C1 segment of cervical spinal cord (tissue), 14 donors: ENCODE data around the gene HTT.

Experiments
- DNase-seq, 14 donors: peaks; one replicate each; lab custom pipeline; 2025; lab: John Stamatoyannopoulos, UW

Gene HTT

GRCh38 chr4:3200423-3201090 lies 126.1 kb downstream of the HTT start:
- DNase-seq: no peak

- DNase-seq: no peak
Observed at GRCh38 chr4:3201718-3202702, 127.5 kb downstream of the HTT start.

- no peak for DNase-seq
Observed at GRCh38 chr4:3202836-3203820, 128.6 kb downstream of the HTT start.

- peak in 1 of 14 donors; percentile 26 for DNase-seq
Observed at GRCh38 chr4:3203971-3204431, 129.5 kb downstream of the HTT start.

- no peak for DNase-seq
Observed at GRCh38 chr4:3205995-3206394, 131.5 kb downstream of the HTT start.

- no peak for DNase-seq
Observed at GRCh38 chr4:3206439-3207100, 132.1 kb downstream of the HTT start.

GRCh38 chr4:3207531-3208037 lies 133.1 kb downstream of the HTT start:
- no peak for DNase-seq

- DNase-seq: no peak
Observed at GRCh38 chr4:3208826-3209225, 134.3 kb downstream of the HTT start.

- DNase-seq: no peak
Observed at GRCh38 chr4:3209551-3210325, 135.3 kb downstream of the HTT start.

- DNase-seq: no peak
Observed at GRCh38 chr4:3210467-3210866, 136.0 kb downstream of the HTT start.

GRCh38 chr4:3211866-3212265 lies 137.4 kb downstream of the HTT start:
- DNase-seq: no peak

GRCh38 chr4:3212391-3213105 lies 138.1 kb downstream of the HTT start:
- DNase-seq: no peak

- no peak for DNase-seq
Observed at GRCh38 chr4:3213106-3213425, 138.6 kb downstream of the HTT start.

GRCh38 chr4:3213661-3214250 lies 139.3 kb downstream of the HTT start:
- no peak for DNase-seq

- DNase-seq: peak in 1 of 14 donors; percentile 15
Observed at GRCh38 chr4:3215256-3215655, 140.8 kb downstream of the HTT start.

- no peak for DNase-seq
Observed at GRCh38 chr4:3215733-3216132, 141.3 kb downstream of the HTT start.

GRCh38 chr4:3217266-3217665 lies 142.8 kb downstream of the HTT start:
- DNase-seq: no peak

- DNase-seq: no peak
Observed at GRCh38 chr4:3217771-3218170, 143.3 kb downstream of the HTT start.
